IPS-NIHi7 (cell line): ENCODE data around the gene RBM47.
A peak's percentile ranks its signal among the peaks of the same experiment; 100 is the strongest.
"Not testable (repeated sequence)": the region's sequence is repeated elsewhere in the genome, so short reads cannot be mapped to it uniquely, and the experiment has no call there.

Experiments used
- DNase-seq: peaks from one replicate; pipeline ENCODE4 v3.0.0; 2012; ENCODE audit warnings: mixed read lengths; ENCODE audit errors: extremely low spot score

Gene RBM47

GRCh38 chr4:40412866-40413795 lies 216.5 kb downstream of the RBM47 start:
- no peak for DNase-seq

DNA sequence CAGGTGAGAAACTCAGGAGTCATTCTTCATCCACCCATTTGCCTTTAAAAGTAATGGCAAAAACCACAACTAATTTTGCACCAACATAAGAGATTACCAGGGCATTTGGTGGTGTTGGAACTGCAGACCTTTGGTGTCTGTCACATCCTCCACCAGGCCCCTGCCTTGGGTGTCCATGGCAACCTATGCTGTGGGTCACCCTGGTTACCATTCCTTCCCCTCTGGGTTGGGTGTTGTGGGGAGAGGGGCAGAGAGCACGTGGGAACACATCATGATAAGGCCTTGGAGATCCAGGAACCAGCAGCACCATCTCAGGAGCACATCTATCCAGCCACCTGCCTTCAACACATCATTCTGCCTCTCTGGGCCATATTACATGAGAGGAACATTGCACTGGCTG lies 217.3 kb downstream of the RBM47 start:
- no peak for DNase-seq

DNA sequence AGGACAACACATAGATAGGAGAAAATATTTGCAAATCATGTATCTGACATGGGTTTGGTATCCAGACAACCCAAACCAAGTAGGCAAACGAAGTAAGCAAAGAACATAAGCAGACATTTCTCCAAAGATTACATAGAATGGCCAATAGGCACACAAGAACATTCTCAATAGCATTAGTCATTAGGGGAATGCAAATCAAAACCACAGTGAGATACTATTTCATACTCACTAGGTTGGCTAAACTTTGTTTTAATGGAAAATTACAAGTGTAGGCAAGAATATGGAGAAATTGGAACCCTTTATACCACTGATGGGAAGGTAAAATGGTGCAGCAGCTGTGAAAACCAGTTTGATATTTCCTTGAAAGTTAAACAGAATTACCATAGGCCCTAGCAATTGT lies 219.8 kb downstream of the RBM47 start:
- DNase-seq = no peak

GRCh38 chr4:40407468-40407867 lies 222.2 kb downstream of the RBM47 start:
- not testable (repeated sequence) for DNase-seq

DNA sequence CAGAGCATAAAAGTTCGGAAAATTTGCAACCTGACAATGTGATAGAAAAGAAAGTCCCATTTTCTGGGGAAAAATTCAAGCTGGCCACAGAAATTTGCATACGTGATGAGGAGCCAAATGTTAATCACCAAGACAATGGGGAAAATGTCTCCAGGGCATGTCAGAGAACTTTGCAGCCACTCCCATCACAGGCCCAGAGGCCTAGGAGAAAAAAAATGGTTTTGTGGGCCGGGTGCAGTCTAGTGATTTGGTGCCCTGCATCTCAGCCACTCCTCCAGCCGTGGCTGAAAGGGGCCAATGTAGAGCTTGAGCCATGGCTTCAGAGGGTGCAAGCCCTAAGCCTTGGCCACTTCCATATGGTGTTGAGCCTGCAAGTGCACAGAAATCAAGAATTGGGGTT lies 223.3 kb downstream of the RBM47 start:
- DNase-seq = no peak

- DNase-seq = no peak
These were observed 224.5 kb downstream of the RBM47 start for GRCh38 chr4:40405193-40405592.

DNA sequence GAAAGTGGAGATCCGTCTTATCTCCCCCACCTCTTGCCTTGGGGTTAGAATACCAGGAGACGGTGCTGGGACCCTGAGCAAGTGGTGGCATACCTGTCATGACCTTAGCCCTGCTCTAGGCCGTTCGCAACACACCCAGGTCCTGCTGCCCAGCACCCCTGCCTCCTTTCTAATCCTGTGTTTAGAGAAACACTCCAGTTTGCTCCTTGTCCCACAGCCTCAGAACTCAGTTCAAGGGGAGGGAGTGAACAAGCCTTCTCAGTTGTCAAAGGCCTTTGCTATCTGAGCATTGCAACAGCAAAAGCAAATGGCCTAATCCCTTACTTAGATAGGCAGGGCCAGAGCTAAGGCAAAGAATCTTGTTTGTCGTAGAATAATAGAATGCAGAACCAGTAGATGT lies 226.6 kb downstream of the RBM47 start:
- no peak for DNase-seq

GRCh38 chr4:40402556-40402955 lies 227.1 kb downstream of the RBM47 start:
- no peak for DNase-seq

DNA sequence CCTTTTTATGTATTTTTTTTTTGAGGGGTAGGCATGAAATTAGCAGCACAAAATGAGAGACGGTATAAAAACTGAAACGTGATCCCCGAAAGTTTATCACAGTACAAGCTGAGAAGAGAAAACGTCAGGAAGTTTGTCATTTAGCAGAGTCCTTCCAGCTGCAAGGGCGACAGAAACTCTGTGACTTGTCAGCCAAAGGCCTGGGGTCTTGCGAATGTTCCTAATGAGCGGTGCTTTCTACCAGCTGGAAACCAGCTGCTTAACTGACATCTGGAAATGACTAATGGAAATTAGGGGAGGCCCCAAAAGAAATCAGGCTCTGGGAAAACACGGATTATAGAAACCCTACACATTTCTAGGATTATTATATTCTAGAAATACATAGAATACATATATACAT lies 228.0 kb downstream of the RBM47 start:
- no peak for DNase-seq

DNA sequence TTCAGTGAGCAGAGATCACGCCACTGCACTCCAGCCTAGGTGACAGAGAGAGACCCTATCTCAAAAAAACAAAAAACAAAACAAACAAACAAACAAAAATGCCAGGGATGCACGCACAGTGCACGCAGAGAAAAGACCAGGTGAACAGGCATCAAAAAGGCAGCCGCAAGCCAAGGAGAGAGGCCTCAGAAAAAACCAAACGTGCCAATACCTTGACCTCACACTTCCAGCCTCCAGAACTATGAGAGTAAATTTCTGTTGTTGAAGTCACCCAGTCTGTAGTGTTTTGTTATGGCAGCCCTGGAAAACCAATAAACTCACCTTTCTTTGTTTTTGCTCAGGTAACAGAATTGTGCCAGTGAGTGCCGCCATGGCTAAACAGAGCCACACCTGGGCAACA lies 228.6 kb downstream of the RBM47 start:
- DNase-seq = no peak

GRCh38 chr4:40399578-40399977 lies 230.1 kb downstream of the RBM47 start:
- DNase-seq = no peak

- peak; percentile 47 for DNase-seq
These were observed 233.5 kb downstream of the RBM47 start for GRCh38 chr4:40395908-40396793.

DNA sequence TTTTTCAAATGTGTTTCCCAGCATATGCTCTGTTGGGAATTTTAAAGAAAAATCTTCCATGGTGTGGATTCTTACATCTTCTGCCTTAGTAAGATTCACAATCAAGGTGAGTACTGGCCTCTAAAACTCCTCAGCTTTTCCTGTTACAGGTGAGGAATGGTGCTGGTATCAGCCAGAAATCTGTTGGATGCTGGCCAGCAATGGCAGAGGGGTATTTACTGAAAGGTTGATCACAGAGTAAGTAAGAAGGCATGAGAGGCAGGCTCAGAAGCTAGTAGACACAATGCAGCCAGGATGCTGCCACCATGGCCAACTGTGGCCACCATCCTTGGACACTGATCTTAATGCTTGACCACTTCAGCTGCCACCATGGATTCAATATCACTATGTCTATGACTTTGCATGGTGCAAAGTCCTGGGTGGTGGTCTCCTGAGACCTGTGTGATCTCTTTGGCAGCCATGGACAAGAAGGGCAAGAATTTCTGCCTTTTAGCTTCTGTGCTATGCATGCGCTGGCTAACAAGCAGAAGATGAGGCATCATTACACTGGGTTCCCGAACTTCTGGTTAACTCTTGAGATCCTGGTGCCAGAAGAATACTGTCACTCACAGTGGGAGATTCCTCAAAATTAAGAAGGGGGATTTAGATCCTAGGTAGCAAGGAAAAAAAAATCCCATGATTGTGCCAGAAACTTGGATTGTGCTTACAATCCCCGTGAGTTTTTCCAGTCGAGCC lies 234.3 kb downstream of the RBM47 start:
- no peak for DNase-seq

- DNase-seq = no peak
These were observed 235.4 kb downstream of the RBM47 start for GRCh38 chr4:40394236-40394635.

DNA sequence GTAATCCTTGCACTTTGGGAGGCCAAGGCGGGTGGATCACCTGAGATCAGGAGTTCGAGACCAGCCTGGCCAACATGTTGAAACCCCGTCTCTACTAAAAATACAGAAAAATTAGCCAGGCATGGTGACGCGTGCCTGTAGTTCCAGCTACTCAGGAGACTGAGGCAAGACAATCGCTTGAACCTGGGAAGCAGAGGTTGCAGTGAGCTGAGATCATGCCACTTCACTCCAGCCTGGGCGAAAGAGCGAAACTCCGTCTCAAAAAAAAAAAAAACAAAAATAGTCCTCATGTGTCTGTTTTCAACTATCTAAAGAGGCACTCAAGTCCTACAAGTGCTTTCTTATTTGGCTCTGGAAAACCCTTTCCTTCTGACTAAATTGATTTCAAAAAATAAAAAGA lies 237.4 kb downstream of the RBM47 start:
- not testable (repeated sequence) for DNase-seq

DNA sequence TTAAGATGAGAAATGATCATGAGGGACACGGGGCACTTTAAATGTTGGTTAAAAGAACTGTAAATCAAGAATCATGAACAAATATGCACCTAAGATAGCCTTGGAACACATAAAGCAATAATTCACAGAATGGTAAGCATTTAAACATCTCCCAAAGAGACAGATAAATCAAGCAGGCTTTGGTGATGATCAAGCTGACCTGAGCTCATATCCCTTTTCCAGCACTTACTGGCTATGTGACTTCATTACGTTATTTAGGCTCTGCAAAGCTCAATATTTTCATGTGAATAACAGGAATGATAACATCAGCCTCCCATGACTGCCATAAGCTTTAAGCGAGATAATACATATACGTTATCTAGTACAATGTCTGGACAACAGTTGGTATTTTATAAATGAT lies 239.7 kb downstream of the RBM47 start:
- DNase-seq = no peak

GRCh38 chr4:40388239-40388638 lies 241.4 kb downstream of the RBM47 start:
- no peak for DNase-seq

GRCh38 chr4:40380647-40381046 lies 249.0 kb downstream of the RBM47 start:
- DNase-seq = no peak

DNA sequence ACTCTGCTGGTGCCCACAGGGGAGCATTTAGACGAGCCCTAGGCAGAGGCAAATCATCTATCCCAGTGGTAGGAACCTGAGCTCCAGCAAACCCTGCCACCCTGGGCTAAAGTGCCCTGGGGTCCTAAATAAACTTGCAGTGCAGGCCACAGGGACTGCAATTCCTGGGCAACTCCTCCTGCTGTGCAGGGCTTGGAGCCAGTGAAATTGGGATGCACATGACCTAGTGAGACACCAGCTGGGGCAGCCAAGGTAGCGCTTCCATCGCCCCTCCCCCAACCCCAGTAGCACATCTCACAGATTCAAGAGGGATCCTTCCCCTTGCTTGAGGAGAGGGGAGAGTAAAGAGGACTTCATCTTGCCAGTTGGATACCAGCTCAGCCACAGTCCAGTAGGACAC lies 250.4 kb downstream of the RBM47 start:
- DNase-seq = no peak

- DNase-seq = no peak
These were observed 251.0 kb downstream of the RBM47 start for GRCh38 chr4:40378619-40379018.

- no peak for DNase-seq
These were observed 251.9 kb downstream of the RBM47 start for GRCh38 chr4:40377512-40378365.
